HG02623 (cell line): Measurements from ENCODE around the gene DPYSL5.
"Not testable (repeated sequence)": the region's sequence is repeated elsewhere in the genome, so short reads cannot be mapped to it uniquely, and the experiment has no call there.

Experiments
- ATAC-seq: cut with Tn5 transposase; IDR thresholded peaks from one replicate; pipeline ENCODE4 v1.9.1; 2021; ENCODE audit warnings: moderate library complexity; ENCODE audit not compliant: unreplicated experiment

The DPYSL5 gene, protein sequence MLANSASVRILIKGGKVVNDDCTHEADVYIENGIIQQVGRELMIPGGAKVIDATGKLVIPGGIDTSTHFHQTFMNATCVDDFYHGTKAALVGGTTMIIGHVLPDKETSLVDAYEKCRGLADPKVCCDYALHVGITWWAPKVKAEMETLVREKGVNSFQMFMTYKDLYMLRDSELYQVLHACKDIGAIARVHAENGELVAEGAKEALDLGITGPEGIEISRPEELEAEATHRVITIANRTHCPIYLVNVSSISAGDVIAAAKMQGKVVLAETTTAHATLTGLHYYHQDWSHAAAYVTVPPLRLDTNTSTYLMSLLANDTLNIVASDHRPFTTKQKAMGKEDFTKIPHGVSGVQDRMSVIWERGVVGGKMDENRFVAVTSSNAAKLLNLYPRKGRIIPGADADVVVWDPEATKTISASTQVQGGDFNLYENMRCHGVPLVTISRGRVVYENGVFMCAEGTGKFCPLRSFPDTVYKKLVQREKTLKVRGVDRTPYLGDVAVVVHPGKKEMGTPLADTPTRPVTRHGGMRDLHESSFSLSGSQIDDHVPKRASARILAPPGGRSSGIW

DNA sequence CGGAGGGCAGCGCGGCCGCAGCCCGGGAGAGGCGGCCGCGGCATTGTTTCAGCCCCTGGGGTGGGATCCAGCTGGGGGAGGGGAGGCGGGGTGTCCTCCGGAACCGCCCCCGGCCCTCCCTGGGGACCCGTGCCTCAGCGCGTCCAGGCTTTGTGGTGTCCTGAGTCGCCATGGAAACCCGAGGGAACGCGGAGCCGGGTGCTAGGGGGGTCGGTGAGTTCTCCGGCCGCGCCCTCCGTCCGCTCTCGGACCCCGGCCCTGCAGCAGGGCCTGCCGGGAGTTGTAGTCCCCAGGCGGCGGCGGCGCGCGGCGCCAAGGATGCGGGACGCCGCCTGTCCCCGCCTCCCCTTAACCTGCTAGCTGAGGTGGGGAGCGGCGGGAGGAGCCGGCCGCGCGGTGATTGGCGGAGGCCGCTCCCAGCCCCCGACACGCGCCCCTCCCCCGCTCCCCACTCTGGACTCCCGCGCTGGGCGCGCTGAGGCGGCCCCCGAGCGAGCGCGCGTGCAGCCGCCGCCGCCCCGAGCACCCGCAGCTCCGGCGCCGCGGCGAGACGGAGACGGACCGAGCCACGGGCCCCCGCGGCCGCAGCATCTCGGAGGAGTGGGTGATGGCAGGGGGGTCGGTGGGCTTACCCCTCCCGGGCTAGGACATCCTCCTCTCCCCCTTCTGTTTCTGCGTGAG, at the start of gene DPYSL5:
TSS of gene DPYSL5 (plus strand) at position 478 of the 681 bp plus-strand sequence. CDS start 50,368 bp downstream, outside the sequence.
- no peak for ATAC-seq

DNA sequence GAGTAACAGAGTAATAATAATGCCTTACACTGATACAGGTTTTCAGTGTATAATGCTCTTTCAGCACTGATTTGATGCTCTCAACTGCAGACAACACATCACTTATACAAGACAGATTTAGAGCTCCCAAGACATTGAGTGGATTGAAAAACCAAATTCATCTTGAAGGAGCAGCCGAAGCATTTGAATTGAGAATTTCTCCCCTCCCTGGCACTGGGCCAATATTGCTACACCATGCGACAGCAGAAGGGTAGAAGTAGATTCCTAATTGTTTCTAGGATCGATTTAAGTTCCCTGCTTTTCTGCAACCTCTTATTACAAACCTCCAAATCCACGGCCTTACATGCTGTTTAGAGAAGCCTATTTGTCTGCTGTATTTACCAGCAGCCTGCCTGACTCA, 46.6 kb upstream of the DPYSL5 start:
- no peak for ATAC-seq

DNA sequence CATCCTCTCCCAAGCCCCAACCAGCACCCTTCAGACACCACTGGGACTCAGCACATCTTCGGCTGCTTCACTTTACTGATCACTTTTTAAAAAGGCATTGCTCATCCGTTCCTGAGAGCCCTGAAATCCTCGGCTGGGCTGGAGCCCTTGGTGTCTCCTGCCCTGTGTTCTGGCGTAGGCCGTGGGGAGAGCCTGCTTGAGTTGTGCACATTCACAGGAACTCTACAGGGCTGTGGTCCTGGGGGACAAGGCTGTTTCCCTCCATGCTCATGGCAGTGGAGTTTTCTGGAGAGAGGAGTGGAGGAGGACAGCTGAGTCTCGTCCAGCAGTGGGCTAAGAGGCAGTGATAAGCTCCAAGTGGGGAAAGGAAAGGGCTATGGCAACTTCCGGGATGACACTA, 46.1 kb upstream of the DPYSL5 start:
- no peak for ATAC-seq

DNA sequence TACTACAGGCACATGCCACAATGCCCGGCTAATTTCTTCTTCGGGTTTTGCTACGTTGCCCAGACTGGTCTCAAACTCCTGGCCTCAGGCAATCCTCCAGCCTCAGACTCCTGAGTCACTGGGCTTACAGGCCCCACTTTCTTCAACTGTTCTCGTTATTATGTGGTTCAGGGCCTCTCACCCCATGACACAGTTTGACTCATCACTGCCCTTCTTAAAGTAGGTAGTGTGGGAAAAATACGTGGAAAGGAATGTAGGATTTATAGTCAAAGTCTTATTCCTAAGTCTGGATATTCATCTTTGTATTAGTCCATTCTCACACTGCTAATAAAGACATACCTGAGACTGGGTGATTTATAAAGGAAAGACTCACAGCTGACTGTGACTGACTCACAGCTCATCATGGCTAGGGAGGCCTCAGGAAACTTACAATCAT, 42.7 kb upstream of the DPYSL5 start:
- no peak for ATAC-seq

DNA sequence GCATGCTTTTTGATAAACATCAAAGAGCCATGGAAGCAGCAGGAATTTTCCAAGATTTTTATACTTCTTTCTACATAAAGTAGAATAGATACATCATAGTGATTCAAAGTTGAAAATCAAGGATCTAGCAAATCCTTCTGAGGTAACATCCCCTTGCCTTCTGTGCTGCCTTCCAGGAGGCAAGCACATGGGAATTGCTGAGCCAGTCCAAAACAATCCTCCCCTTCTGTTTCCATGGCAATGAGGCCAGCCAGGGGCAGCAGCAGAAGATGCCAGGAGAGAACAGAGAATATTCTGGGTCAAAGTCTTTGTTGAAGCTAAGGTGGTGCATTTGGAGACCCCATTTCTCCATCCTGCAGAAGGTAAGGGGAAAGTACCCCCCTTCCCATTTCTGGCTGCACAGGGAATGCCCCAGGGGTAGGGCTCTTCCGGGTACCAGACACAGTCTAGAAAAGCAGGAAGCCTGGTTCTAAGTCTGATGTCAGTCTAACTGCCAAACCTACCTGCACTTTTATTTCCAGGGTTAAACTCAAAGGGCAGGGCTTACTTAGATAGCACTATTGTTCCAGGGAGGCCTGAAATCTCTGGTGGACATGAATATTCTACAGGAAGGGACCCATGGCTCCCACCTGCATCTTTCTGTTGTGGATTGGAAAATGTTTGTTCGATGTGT, 40.0 kb upstream of the DPYSL5 start:
- ATAC-seq = no peak

DNA sequence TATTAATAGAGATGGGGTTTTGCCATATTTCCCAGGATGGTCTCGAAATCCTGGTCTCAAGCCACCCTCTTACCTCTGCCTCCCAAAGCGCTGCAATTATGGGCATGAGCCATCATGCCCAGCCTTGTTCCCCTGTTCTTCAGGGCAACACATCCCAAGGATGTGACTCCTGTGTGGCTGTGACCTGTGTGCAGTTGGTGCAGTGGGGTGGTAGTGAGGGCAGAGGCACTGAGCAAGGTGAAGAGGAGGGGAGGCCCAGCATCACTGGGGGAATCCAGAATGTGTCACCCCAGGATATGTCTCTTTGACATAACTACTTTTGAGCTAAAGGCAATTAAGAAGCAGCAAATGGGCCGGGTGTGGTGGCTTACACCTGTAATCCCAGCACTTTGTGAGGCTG, 38.7 kb upstream of the DPYSL5 start:
- ATAC-seq = no peak

DNA sequence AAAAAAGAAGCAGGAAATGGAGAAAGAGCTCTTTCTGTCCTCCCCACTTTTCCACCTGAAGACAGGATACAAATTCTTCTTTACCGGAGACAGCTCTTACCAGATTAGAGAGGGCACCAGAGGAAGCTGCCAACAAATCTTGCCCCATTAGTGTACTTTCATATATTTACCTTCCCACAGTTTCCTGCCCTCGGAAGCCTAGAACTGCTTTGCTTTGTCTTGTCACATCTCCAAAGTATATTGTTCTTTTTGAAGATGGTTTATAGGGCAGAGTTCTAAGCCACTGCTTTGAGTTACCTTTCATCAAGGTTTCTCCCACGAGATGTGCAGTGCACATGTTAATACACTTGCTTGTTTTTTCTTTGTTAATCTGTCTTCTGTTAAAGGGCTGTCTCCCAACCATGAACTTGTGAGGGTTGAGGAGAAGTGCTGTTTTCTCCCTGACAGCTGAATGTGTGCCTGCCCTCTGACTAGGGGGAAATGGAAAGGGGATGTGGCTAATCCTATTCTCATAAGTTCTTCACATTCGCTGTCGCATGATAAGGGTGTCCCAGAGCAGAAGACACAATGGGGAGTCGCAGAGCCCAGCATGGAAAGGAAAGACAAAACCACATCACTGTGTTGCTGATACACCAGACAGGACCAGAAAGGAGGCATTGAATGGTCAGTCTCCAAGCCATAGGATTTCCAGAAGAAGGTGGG, 37.9 kb upstream of the DPYSL5 start:
- ATAC-seq = no peak

DNA sequence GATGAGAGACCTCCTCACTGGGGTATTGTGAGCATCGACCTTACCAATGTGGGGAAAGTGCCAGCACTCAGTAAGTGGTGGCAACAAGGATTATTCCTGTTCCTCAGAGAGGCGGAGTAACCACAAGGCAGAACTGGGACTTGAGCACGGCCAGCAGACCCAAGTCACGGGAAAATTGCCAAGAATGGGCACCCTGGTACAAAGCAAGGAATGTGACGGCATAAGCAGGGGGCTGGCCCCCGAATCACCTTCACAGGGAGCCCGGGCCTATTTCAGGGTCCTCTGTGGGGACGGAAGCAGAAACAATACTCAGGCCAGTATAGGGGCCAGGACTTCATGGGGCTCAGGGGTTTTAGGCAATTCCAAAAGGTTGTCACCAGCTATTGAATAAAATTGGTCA, 36.7 kb upstream of the DPYSL5 start:
- ATAC-seq = no peak

DNA sequence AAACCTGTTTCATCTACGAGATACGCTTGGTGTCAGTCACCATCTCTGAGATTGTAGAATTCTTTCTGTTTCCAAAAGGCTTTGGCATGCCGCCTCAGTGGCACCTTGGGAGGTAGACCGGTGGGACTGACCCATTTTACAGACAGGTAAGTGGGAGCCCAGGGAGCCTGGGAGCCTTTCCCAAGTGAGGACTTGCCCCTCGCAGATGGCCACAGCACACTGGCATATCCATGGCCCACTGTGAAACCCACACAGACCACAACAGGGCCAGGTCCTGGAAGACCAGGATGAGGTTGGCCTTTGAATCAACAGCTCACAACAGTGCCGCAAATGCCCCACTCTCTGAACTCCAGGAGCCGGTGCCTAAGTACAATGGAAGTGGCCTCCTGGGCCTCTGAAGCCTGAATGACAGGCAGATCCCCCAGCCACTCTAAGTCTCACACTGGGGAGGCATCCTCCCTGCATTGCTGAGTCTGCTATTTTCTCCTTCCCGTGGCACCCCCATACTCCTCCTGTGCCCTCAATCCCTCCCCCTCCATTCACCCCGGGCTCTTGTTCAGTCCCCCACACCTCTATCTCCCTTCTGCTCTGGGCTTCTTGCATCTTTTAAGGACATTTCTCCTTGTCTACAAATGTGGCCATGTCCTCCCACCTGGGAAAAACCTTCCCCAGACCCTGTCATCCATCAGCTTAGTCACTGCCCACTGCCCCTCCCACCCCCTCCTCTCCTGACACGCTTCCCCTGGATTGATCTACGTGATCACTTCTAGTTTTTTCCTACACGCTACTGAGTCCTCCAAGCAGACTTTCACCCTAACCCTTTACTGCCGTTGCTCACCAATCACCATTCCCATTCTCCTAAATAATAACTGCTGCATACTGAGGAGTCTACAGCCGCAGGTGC, 35.9 kb upstream of the DPYSL5 start:
- ATAC-seq = no peak

DNA sequence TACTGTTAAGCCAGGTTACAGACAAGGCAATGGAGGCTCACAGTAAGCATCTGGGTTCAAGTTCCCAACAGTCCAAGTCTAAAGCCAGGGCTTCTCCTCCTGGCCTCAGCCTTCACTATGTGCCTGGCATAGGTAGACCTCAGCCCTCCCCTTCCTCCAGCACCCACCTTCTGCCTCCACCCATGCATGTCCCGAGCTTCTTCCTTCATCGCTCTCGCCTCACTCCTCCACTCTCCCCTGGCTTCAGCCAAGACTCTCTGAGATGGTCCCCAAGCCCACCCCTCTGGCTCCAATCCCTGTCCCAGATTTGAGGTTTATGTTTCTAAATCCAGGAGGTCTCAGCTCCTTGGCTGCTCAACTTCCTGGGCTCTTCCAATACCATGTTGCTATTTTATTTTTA, 35.2 kb upstream of the DPYSL5 start:
- no peak for ATAC-seq

DNA sequence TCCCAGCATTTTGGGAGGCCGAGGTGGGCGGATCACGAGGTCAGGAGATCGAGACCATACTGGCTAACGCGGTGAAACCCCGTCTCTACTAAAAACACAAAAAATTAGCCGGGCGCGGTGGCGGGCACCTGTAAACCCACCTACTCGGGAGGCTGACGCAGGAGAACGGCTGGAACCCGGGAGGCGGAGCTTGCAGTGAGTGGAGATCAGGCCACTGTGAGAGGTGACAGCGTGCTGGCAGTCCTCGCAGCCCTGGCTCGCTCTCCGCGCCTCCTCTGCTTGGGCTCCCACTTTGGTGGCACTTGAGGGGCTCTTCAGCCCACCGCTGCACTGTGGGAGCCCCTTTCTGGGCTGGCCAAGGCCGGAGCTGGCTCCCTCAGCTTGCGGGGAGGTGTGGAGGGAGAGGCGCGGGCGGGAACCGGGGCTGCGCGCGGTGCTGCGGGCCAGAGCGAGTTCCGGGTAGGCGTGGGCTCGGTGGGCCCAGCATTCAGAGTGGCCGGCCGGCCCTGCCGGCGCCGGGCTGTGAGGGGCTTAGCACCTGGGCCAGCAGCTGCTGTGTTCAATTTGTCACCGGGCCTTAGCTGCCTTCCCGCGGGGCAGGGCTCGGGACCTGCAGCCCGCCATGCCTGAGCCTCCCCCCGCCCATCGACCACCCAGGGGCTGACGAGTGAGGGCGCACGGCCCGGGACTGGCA, 33.7 kb upstream of the DPYSL5 start:
- ATAC-seq = not testable (repeated sequence)

DNA sequence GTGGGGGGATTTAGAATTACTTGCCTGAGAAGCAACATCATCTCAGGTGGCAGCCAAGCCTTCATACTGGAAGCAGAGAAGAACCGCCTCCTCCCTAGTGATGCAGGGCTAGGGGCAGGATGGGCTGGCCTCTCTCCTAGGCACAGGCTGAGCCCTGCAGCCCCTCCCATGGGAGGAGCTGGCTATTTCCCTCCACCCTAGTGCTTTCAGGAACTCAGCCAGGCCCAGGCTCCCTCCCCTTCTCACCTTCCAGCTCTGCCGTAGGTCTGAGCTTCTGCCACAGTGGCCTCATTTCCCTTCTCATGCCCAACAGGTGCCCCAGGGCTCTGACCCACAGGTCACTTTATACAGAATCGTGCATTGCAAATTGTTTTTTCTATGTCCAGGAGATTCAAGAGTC, 31.0 kb upstream of the DPYSL5 start:
- no peak for ATAC-seq

DNA sequence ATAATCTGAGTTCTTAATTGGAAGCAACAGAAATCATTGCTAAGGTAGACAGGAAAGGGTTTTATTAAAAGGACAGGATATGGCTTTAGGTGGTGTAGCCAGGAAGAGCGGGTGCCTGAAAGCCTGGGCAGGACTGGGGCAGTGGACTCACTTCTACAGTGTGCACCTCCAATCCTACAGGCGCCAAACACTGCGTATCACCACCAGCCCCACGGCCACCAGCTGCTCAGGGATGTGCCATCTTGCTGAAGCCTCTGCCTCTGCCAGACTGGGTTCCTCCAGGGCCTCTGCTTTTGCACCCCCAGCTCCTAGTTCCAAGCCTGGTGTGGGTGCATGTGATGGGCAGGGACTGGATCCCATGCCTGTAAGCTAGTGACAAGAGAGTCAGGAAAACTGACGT, 29.7 kb upstream of the DPYSL5 start:
- ATAC-seq = no peak

DNA sequence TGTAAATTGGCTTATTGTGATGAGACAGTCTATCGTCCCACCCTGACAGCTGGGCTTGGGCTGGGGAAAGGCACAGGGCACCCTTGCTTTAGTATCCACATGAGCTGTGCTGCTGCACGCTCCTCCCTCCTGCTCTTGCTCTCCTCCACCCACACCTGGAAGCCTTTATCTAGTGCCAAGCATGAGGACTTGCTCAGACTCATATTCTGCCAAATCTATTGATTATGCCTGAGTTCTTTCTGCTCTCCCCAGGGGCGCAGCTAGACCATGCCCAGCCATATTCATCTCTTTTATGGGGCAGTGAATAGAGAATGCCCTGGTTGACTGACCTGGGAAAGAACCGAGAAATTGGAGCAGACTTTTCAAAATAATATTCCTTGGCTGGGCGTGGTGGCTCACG, 29.0 kb upstream of the DPYSL5 start:
- no peak for ATAC-seq

DNA sequence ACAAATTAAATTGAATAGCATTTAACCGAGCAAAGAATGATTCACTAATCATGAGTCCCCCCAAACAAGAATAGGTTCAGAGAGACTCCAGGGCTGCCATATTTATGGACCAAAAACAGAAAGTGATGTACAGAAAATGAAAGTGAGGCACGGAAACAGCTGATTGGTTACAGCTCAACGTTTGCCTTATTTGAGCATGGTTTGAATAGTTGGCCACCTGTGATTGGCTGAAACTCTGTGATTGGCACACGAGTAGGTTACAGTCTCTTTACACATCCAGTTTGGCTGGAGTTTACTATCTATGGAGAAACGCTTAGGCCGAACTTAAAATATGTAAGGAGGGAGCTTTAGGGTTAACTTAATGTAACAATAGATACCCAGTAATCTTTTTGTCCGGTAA, 27.0 kb upstream of the DPYSL5 start:
- no peak for ATAC-seq

DNA sequence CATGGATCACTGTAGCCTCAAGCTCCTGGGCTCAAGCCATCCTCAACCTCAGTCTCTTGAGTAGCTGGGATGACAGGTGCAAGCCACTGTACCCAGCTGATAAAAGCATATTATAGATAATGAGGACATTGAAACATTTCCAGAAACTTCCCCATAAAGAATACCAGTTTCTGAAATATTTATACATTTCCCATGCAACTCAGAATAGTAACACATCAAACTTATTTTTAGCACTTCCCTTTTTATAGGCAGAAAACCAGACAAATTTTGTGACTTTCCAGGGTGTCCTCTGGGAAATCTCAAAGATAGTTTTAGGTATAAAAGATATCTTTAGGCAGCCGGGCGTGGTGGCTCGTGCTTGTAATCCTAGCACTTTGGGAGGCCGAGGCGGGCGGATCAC, 25.1 kb upstream of the DPYSL5 start:
- no peak for ATAC-seq

DNA sequence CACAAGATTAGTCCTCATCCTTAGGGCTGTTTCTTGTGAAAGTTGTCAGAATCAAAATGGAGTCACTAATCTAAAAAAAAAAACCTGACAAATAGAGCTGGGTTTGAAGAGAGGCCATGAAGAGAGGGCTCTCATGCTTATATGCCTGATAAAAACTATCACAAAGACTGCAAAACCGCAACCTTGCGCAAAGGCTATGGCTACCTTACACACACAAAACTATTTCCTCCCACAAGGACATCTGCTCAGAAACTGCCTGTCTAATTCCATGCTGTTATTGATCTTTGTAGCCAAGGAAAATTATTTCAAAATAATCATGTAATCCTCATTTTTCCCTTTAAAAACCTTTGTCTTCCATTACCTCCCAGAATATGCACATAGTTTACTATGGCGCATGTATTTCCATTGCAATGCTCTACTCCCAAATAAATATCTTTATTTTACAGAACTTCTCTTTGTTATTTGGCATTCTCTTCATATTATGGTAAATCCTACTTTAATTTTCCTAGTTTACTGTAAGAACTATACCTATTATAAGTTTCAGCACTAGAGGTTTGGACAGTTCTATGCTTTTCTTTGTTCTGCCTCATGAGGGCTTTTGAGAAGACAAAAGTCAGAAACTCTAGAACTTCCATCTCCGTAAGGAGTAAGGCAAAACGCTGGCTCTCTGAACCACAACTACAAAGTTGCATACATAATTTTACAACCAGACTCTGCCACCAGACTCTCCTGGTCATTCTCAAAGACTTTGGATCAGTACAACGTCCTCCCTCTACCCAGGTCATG, 9.6 kb upstream of the DPYSL5 start:
- ATAC-seq = no peak

DNA sequence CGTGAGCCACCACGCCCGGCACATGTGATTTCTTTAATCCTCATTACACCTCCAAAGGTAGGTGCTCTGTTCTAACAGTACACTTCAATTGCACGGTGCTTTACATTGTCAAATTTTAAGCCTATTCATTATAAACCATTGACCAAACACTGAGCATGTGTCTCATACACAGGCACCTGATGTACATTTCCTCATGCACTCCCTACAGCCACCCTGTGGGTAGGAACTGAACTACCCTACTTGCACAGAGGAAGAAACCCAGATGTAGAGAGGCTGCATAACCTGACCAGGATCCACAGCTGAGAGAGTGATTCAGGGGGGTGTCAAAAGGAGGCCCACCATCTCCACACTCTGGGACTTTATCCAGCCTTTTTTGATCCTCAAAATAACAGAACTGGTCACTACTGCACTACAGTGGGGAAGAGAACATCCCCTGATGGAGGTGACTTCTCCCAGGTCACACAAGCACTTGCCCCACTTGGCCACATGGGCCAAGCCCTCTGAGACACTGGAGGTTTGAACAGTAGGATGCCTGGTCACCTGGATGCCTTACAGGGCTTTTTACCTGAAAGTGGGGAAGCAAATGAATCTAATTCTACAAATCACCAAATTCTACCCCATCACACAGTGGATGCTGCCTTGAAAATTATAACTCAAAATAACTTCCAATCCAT, 6.9 kb upstream of the DPYSL5 start:
- ATAC-seq = no peak
